ENCODE data around the gene UBE2D2. TPM values are rescaled to one million over a fixed set of nuclear protein-coding genes. Genes with fewer than 3 reads are reported as not detected.

UBE2D2 gene
- total and polyA plus RNA-seq, 2 experiments from 2014 or later: 120 to 172 TPM

DNA sequence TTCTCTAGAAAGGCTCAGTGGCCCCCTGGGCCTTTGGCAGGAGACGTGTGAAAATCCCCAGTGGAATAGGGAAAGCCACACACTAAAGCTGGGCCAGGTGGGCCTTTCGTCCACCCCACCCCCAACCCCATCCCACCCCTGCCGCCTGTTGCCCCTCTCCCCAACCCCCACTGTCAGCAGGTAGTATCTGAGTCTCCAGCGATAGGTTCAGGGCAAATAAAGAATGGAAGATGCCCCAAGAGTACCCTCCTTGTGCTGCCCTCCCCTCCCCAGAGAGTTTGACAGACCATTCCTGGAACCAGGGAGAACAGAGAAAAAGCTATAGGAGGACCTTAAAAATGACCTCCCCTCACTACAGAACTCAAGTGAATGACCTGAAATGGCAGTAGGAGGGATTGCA, 36.7 kb upstream of the UBE2D2 start:
- Mint-ChIP-seq H3K9me3 (peaks cover 15% of the 10 kb centered on the region; the same call in 2 of the 3 replicates), H3K4me3 (peak overlapping the region; percentile 51; the same call in 2 of the 3 replicates), H3K4me1 (peaks cover 64% of the 10 kb centered on the region), H3K36me3 (ENCODE audit: low read depth) (peaks cover 9% of the 10 kb centered on the region; the same call in 1 of the 3 replicates), H3K27ac (peak overlapping the region; percentile 22), H3K27me3 (ENCODE audit: insufficient read depth, low read depth, poor library complexity) (peaks cover 15% of the 10 kb centered on the region)
- Histone ChIP-seq H3K4me3 (peak overlapping the region; percentile 10), H3K79me2 (replicated peaks; ENCODE audit: insufficient read depth) (no peaks in the 10 kb centered on the region), H3K36me3 (ENCODE audit: insufficient read depth) (no peaks in the 10 kb centered on the region), H3K9me2 (ENCODE audit: insufficient read depth) (no peaks in the 10 kb centered on the region), H4K20me1 (replicated peaks; ENCODE audit: insufficient read depth) (no peaks in the 10 kb centered on the region), H3K4me2 (peak overlapping the region; percentile 71), H2AFZ (no peak overlapping the region), H3F3A (replicated peaks; ENCODE audit: low read depth) (peaks cover 17% of the 10 kb centered on the region), H3K27me3 (ENCODE audit: insufficient read depth) (no peaks in the 10 kb centered on the region; the same call in 1 of the 2 replicates), H3K27ac (ENCODE audit: low read depth) (peak overlapping the region; percentile 26; the same call in 1 of the 2 replicates), H3K4me1 (ENCODE audit: insufficient read depth) (peaks cover 72% of the 10 kb centered on the region)
- ATAC-seq (peak; percentile 31), DNase-seq (ENCODE audit: low spot score) (no peak)
- TF ChIP-seq CREB1 (CRISPR knock-in tag; IDR thresholded peaks at IDR 0.05; ENCODE audit: low read depth) (no peak), EZH2 (IDR thresholded peaks at IDR 0.05; ENCODE audit: low read depth, unreplicated experiment) (no peak), JUNB (IDR thresholded peaks at IDR 0.05; ENCODE audit: unreplicated experiment) (no peak), STAT1 (IDR thresholded peaks at IDR 0.05; ENCODE audit: unreplicated experiment) (no peak), POLR2AphosphoS5 (IDR thresholded peaks at IDR 0.05; ENCODE audit: low read depth) (no peak), NANOG (IDR thresholded peaks at IDR 0.05; ENCODE audit: borderline replicate concordance) (no peak), ZNF331 (CRISPR knock-in tag; IDR thresholded peaks at IDR 0.05; ENCODE audit: low read depth) (no peak), ZNF114 (CRISPR knock-in tag; IDR thresholded peaks at IDR 0.05) (no peak), EZH2phosphoT487 (IDR thresholded peaks at IDR 0.05; ENCODE audit: unreplicated experiment) (no peak)
- TF ChIP-seq, protein P1, sequence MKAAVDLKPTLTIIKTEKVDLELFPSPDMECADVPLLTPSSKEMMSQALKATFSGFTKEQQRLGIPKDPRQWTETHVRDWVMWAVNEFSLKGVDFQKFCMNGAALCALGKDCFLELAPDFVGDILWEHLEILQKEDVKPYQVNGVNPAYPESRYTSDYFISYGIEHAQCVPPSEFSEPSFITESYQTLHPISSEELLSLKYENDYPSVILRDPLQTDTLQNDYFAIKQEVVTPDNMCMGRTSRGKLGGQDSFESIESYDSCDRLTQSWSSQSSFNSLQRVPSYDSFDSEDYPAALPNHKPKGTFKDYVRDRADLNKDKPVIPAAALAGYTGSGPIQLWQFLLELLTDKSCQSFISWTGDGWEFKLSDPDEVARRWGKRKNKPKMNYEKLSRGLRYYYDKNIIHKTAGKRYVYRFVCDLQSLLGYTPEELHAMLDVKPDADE (IDR thresholded peaks at IDR 0.05): no peak
- TF ChIP-seq, protein P2, sequence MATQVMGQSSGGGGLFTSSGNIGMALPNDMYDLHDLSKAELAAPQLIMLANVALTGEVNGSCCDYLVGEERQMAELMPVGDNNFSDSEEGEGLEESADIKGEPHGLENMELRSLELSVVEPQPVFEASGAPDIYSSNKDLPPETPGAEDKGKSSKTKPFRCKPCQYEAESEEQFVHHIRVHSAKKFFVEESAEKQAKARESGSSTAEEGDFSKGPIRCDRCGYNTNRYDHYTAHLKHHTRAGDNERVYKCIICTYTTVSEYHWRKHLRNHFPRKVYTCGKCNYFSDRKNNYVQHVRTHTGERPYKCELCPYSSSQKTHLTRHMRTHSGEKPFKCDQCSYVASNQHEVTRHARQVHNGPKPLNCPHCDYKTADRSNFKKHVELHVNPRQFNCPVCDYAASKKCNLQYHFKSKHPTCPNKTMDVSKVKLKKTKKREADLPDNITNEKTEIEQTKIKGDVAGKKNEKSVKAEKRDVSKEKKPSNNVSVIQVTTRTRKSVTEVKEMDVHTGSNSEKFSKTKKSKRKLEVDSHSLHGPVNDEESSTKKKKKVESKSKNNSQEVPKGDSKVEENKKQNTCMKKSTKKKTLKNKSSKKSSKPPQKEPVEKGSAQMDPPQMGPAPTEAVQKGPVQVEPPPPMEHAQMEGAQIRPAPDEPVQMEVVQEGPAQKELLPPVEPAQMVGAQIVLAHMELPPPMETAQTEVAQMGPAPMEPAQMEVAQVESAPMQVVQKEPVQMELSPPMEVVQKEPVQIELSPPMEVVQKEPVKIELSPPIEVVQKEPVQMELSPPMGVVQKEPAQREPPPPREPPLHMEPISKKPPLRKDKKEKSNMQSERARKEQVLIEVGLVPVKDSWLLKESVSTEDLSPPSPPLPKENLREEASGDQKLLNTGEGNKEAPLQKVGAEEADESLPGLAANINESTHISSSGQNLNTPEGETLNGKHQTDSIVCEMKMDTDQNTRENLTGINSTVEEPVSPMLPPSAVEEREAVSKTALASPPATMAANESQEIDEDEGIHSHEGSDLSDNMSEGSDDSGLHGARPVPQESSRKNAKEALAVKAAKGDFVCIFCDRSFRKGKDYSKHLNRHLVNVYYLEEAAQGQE (IDR thresholded peaks at IDR 0.05; ENCODE audit: unreplicated experiment): no peak
- TF ChIP-seq, protein P3, sequence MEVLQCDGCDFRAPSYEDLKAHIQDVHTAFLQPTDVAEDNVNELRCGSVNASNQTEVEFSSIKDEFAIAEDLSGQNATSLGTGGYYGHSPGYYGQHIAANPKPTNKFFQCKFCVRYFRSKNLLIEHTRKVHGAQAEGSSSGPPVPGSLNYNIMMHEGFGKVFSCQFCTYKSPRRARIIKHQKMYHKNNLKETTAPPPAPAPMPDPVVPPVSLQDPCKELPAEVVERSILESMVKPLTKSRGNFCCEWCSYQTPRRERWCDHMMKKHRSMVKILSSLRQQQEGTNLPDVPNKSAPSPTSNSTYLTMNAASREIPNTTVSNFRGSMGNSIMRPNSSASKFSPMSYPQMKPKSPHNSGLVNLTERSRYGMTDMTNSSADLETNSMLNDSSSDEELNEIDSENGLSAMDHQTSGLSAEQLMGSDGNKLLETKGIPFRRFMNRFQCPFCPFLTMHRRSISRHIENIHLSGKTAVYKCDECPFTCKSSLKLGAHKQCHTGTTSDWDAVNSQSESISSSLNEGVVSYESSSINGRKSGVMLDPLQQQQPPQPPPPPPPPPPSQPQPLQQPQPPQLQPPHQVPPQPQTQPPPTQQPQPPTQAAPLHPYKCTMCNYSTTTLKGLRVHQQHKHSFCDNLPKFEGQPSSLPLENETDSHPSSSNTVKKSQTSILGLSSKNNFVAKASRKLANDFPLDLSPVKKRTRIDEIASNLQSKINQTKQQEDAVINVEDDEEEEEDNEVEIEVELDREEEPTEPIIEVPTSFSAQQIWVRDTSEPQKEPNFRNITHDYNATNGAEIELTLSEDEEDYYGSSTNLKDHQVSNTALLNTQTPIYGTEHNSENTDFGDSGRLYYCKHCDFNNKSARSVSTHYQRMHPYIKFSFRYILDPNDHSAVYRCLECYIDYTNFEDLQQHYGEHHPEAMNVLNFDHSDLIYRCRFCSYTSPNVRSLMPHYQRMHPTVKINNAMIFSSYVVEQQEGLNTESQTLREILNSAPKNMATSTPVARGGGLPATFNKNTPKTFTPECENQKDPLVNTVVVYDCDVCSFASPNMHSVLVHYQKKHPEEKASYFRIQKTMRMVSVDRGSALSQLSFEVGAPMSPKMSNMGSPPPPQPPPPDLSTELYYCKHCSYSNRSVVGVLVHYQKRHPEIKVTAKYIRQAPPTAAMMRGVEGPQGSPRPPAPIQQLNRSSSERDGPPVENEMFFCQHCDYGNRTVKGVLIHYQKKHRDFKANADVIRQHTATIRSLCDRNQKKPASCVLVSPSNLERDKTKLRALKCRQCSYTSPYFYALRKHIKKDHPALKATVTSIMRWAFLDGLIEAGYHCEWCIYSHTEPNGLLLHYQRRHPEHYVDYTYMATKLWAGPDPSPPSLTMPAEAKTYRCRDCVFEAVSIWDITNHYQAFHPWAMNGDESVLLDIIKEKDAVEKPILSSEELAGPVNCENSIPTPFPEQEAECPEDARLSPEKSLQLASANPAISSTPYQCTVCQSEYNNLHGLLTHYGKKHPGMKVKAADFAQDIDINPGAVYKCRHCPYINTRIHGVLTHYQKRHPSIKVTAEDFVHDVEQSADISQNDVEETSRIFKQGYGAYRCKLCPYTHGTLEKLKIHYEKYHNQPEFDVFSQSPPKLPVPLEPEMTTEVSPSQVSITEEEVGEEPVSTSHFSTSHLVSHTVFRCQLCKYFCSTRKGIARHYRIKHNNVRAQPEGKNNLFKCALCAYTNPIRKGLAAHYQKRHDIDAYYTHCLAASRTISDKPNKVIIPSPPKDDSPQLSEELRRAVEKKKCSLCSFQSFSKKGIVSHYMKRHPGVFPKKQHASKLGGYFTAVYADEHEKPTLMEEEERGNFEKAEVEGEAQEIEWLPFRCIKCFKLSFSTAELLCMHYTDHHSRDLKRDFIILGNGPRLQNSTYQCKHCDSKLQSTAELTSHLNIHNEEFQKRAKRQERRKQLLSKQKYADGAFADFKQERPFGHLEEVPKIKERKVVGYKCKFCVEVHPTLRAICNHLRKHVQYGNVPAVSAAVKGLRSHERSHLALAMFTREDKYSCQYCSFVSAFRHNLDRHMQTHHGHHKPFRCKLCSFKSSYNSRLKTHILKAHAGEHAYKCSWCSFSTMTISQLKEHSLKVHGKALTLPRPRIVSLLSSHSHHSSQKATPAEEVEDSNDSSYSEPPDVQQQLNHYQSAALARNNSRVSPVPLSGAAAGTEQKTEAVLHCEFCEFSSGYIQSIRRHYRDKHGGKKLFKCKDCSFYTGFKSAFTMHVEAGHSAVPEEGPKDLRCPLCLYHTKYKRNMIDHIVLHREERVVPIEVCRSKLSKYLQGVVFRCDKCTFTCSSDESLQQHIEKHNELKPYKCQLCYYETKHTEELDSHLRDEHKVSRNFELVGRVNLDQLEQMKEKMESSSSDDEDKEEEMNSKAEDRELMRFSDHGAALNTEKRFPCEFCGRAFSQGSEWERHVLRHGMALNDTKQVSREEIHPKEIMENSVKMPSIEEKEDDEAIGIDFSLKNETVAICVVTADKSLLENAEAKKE (CRISPR knock-in tag; IDR thresholded peaks at IDR 0.05): no peak
- TF ChIP-seq, protein P4, sequence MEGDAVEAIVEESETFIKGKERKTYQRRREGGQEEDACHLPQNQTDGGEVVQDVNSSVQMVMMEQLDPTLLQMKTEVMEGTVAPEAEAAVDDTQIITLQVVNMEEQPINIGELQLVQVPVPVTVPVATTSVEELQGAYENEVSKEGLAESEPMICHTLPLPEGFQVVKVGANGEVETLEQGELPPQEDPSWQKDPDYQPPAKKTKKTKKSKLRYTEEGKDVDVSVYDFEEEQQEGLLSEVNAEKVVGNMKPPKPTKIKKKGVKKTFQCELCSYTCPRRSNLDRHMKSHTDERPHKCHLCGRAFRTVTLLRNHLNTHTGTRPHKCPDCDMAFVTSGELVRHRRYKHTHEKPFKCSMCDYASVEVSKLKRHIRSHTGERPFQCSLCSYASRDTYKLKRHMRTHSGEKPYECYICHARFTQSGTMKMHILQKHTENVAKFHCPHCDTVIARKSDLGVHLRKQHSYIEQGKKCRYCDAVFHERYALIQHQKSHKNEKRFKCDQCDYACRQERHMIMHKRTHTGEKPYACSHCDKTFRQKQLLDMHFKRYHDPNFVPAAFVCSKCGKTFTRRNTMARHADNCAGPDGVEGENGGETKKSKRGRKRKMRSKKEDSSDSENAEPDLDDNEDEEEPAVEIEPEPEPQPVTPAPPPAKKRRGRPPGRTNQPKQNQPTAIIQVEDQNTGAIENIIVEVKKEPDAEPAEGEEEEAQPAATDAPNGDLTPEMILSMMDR (conservative IDR thresholded peaks at IDR 0.05; ENCODE audit: low read depth in 2 of 2): no peak
